ENCODE measurements around the gene DOCK2.
"Not testable (repeated sequence)": the region's sequence is repeated elsewhere in the genome, so short reads cannot be mapped to it uniquely, and the experiment has no call there.

The DOCK2 gene

GRCh38 chr5:169641253-169641652, 4.2 kb downstream of the DOCK2 start:
- no peak for DNase-seq (ENCODE audit: low read depth)

GRCh38 chr5:169646856-169647255, 9.8 kb downstream of the DOCK2 start:
- no peak for DNase-seq (ENCODE audit: low read depth)

GRCh38 chr5:169647566-169647965, 10.5 kb downstream of the DOCK2 start:
- DNase-seq (ENCODE audit: low read depth): no peak

GRCh38 chr5:169648725-169649310, 11.7 kb downstream of the DOCK2 start:
- DNase-seq (ENCODE audit: low read depth): no peak

GRCh38 chr5:169649486-169649885, 12.4 kb downstream of the DOCK2 start:
- no peak for DNase-seq (ENCODE audit: low read depth)

GRCh38 chr5:169650701-169651331, 13.7 kb downstream of the DOCK2 start:
- no peak for DNase-seq (ENCODE audit: low read depth)

- DNase-seq (ENCODE audit: low read depth): no peak
Measured at GRCh38 chr5:169651526-169651925, 14.5 kb downstream of the DOCK2 start.

GRCh38 chr5:169652057-169652456, 15.0 kb downstream of the DOCK2 start:
- no peak for DNase-seq (ENCODE audit: low read depth)

GRCh38 chr5:169653091-169653490, 16.0 kb downstream of the DOCK2 start:
- no peak for DNase-seq (ENCODE audit: low read depth)

- no peak for DNase-seq (ENCODE audit: low read depth)
Measured at GRCh38 chr5:169655353-169655752, 18.3 kb downstream of the DOCK2 start.

GRCh38 chr5:169656125-169656901, 19.2 kb downstream of the DOCK2 start:
- DNase-seq (ENCODE audit: low read depth): no peak

- DNase-seq (ENCODE audit: low read depth): no peak
Measured at GRCh38 chr5:169657127-169657526, 20.1 kb downstream of the DOCK2 start.

- DNase-seq (ENCODE audit: low read depth): not testable (repeated sequence)
Measured at GRCh38 chr5:169662451-169662850, 25.4 kb downstream of the DOCK2 start.

GRCh38 chr5:169663537-169663936, 26.5 kb downstream of the DOCK2 start:
- DNase-seq (ENCODE audit: low read depth): no peak

- no peak for DNase-seq (ENCODE audit: low read depth)
Measured at GRCh38 chr5:169666365-169666764, 29.3 kb downstream of the DOCK2 start.

GRCh38 chr5:169667896-169668674, 31.0 kb downstream of the DOCK2 start:
- no peak for DNase-seq (ENCODE audit: low read depth)

- no peak for DNase-seq (ENCODE audit: low read depth)
Measured at GRCh38 chr5:169668732-169669131, 31.7 kb downstream of the DOCK2 start.

- no peak for DNase-seq (ENCODE audit: low read depth)
Measured at GRCh38 chr5:169670769-169671525, 33.9 kb downstream of the DOCK2 start.

GRCh38 chr5:169682026-169682425, 45.0 kb downstream of the DOCK2 start:
- DNase-seq (ENCODE audit: low read depth): no peak

- no peak for DNase-seq (ENCODE audit: low read depth)
Measured at GRCh38 chr5:169686137-169686536, 49.1 kb downstream of the DOCK2 start.

- no peak for DNase-seq (ENCODE audit: low read depth)
Measured at GRCh38 chr5:169688106-169688505, 51.0 kb downstream of the DOCK2 start.

- no peak for DNase-seq (ENCODE audit: low read depth)
Measured at GRCh38 chr5:169691471-169691870, 54.4 kb downstream of the DOCK2 start.

Data from stimulated activated CD8-positive, alpha-beta memory T cell treated with anti-CD3 and anti-CD28 coated beads, Interleukin-12 subunit alpha, Interleukin-12 subunit beta, amount 100 ng/mL, for 4 hours (primary cell).